ENCODE results near the gene VPS39.

- TF ChIP-seq CTCF (IDR thresholded peaks at IDR 0.05) (no peak), ZFX (IDR thresholded peaks at IDR 0.05; ENCODE audit: borderline replicate concordance) (no peak)
Observed at GRCh38 chr15:42147431-42147735, 60.7 kb downstream of the VPS39 start.
